Measurements from ENCODE around the gene VTI1A.

The VTI1A gene

GRCh38 chr10:112558476-112559142 lies 111.6 kb downstream of the VTI1A start:
- Mint-ChIP-seq H3K4me3 (no peak overlapping the region), H3K9me3 (no peaks in the 10 kb centered on the region), H3K27me3 (ENCODE audit: low read depth) (no peaks in the 10 kb centered on the region), H3K36me3 (ENCODE audit: low read depth) (no peaks in the 10 kb centered on the region), H3K27ac (no peak overlapping the region), H3K4me1 (ENCODE audit: low read depth) (no peaks in the 10 kb centered on the region)

GRCh38 chr10:112559349-112559748 lies 112.3 kb downstream of the VTI1A start:
- Mint-ChIP-seq H3K4me1 (ENCODE audit: low read depth) (no peaks in the 10 kb centered on the region), H3K36me3 (ENCODE audit: low read depth) (no peaks in the 10 kb centered on the region), H3K27me3 (ENCODE audit: low read depth) (no peaks in the 10 kb centered on the region), H3K27ac (no peak overlapping the region), H3K9me3 (no peaks in the 10 kb centered on the region), H3K4me3 (no peak overlapping the region)

GRCh38 chr10:112562122-112562521 lies 115.1 kb downstream of the VTI1A start:
- Mint-ChIP-seq H3K27ac (no peak overlapping the region), H3K9me3 (no peaks in the 10 kb centered on the region), H3K4me3 (no peak overlapping the region), H3K36me3 (ENCODE audit: low read depth) (no peaks in the 10 kb centered on the region), H3K4me1 (ENCODE audit: low read depth) (no peaks in the 10 kb centered on the region), H3K27me3 (ENCODE audit: low read depth) (no peaks in the 10 kb centered on the region)

GRCh38 chr10:112562809-112563663 lies 116.0 kb downstream of the VTI1A start:
- H3K27me3 Mint-ChIP-seq (ENCODE audit: low read depth): no peaks in the 10 kb centered on the region
- H3K27ac Mint-ChIP-seq: no peak overlapping the region
- no peaks in the 10 kb centered on the region for H3K4me1 Mint-ChIP-seq (ENCODE audit: low read depth)
- H3K9me3 Mint-ChIP-seq: no peaks in the 10 kb centered on the region
- H3K4me3 Mint-ChIP-seq: no peak overlapping the region
- no peaks in the 10 kb centered on the region for H3K36me3 Mint-ChIP-seq (ENCODE audit: low read depth)

GRCh38 chr10:112564337-112564736 lies 117.3 kb downstream of the VTI1A start:
- Mint-ChIP-seq H3K4me1 (ENCODE audit: low read depth) (no peaks in the 10 kb centered on the region), H3K36me3 (ENCODE audit: low read depth) (no peaks in the 10 kb centered on the region), H3K9me3 (no peaks in the 10 kb centered on the region), H3K27ac (no peak overlapping the region), H3K4me3 (no peak overlapping the region), H3K27me3 (ENCODE audit: low read depth) (no peaks in the 10 kb centered on the region)

- Mint-ChIP-seq H3K27me3 (ENCODE audit: low read depth) (no peaks in the 10 kb centered on the region), H3K4me1 (ENCODE audit: low read depth) (no peaks in the 10 kb centered on the region), H3K27ac (no peak overlapping the region), H3K4me3 (no peak overlapping the region), H3K36me3 (ENCODE audit: low read depth) (no peaks in the 10 kb centered on the region), H3K9me3 (no peaks in the 10 kb centered on the region)
These were observed 118.5 kb downstream of the VTI1A start for GRCh38 chr10:112565434-112566053.

- H3K4me1 Mint-ChIP-seq (ENCODE audit: low read depth): no peaks in the 10 kb centered on the region
These were observed 123.6 kb downstream of the VTI1A start for GRCh38 chr10:112570585-112570984.

GRCh38 chr10:112579578-112579977 lies 132.6 kb downstream of the VTI1A start:
- H3K36me3 Mint-ChIP-seq (ENCODE audit: low read depth): peaks cover 5% of the 10 kb centered on the region
- no peaks in the 10 kb centered on the region for H3K27me3 Mint-ChIP-seq (ENCODE audit: low read depth)
- no peaks in the 10 kb centered on the region for H3K4me1 Mint-ChIP-seq (ENCODE audit: low read depth)
- no peaks in the 10 kb centered on the region for H3K9me3 Mint-ChIP-seq
- H3K27ac Mint-ChIP-seq: no peak overlapping the region
- no peak overlapping the region for H3K4me3 Mint-ChIP-seq

More at GRCh38 chr10:112570585-112570984, 123.6 kb downstream of the VTI1A start:
- Mint-ChIP-seq H3K36me3 (ENCODE audit: low read depth) (no peaks in the 10 kb centered on the region), H3K27me3 (ENCODE audit: low read depth) (no peaks in the 10 kb centered on the region), H3K9me3 (no peaks in the 10 kb centered on the region), H3K27ac (no peak overlapping the region), H3K4me3 (no peak overlapping the region)

GRCh38 chr10:112580267-112580666 lies 133.3 kb downstream of the VTI1A start:
- peaks cover 5% of the 10 kb centered on the region for H3K36me3 Mint-ChIP-seq (ENCODE audit: low read depth)
- H3K27me3 Mint-ChIP-seq (ENCODE audit: low read depth): no peaks in the 10 kb centered on the region
- H3K4me1 Mint-ChIP-seq (ENCODE audit: low read depth): no peaks in the 10 kb centered on the region
- no peak overlapping the region for H3K27ac Mint-ChIP-seq
- H3K9me3 Mint-ChIP-seq: no peaks in the 10 kb centered on the region
- H3K4me3 Mint-ChIP-seq: no peak overlapping the region

- H3K36me3 Mint-ChIP-seq (ENCODE audit: low read depth): peaks cover 5% of the 10 kb centered on the region
- no peak overlapping the region for H3K27ac Mint-ChIP-seq
- H3K4me3 Mint-ChIP-seq: no peak overlapping the region
- H3K4me1 Mint-ChIP-seq (ENCODE audit: low read depth): peaks cover 2% of the 10 kb centered on the region
- no peaks in the 10 kb centered on the region for H3K9me3 Mint-ChIP-seq
- no peaks in the 10 kb centered on the region for H3K27me3 Mint-ChIP-seq (ENCODE audit: low read depth)
These were observed 134.9 kb downstream of the VTI1A start for GRCh38 chr10:112581921-112582320.

GRCh38 chr10:112583236-112583939 lies 136.4 kb downstream of the VTI1A start:
- peaks cover 2% of the 10 kb centered on the region for H3K4me1 Mint-ChIP-seq (ENCODE audit: low read depth)
- H3K27me3 Mint-ChIP-seq (ENCODE audit: low read depth): no peaks in the 10 kb centered on the region
- H3K36me3 Mint-ChIP-seq (ENCODE audit: low read depth): peaks cover 5% of the 10 kb centered on the region
- no peaks in the 10 kb centered on the region for H3K9me3 Mint-ChIP-seq
- H3K27ac Mint-ChIP-seq: no peak overlapping the region
- H3K4me3 Mint-ChIP-seq: no peak overlapping the region

GRCh38 chr10:112584276-112584675 lies 137.3 kb downstream of the VTI1A start:
- H3K27ac Mint-ChIP-seq: no peak overlapping the region
- H3K4me3 Mint-ChIP-seq: no peak overlapping the region
- H3K36me3 Mint-ChIP-seq (ENCODE audit: low read depth): peaks cover 5% of the 10 kb centered on the region
- H3K27me3 Mint-ChIP-seq (ENCODE audit: low read depth): no peaks in the 10 kb centered on the region
- peaks cover 2% of the 10 kb centered on the region for H3K4me1 Mint-ChIP-seq (ENCODE audit: low read depth)
- no peaks in the 10 kb centered on the region for H3K9me3 Mint-ChIP-seq

GRCh38 chr10:112585126-112585525 lies 138.1 kb downstream of the VTI1A start:
- Mint-ChIP-seq H3K4me1 (ENCODE audit: low read depth) (peaks cover 2% of the 10 kb centered on the region), H3K9me3 (no peaks in the 10 kb centered on the region), H3K27me3 (ENCODE audit: low read depth) (no peaks in the 10 kb centered on the region), H3K4me3 (no peak overlapping the region), H3K36me3 (ENCODE audit: low read depth) (peaks cover 2% of the 10 kb centered on the region), H3K27ac (no peak overlapping the region)

- Mint-ChIP-seq H3K36me3 (ENCODE audit: low read depth) (no peaks in the 10 kb centered on the region), H3K27ac (no peak overlapping the region), H3K9me3 (no peaks in the 10 kb centered on the region), H3K4me3 (no peak overlapping the region), H3K27me3 (ENCODE audit: low read depth) (no peaks in the 10 kb centered on the region), H3K4me1 (ENCODE audit: low read depth) (peaks cover 2% of the 10 kb centered on the region)
These were observed 138.9 kb downstream of the VTI1A start for GRCh38 chr10:112585960-112586359.

Measured in T-helper 1 cell treated with Interleukin-12 subunit alpha and Interleukin-12 subunit beta and Interleukin-4 antibody, amounts not matched to agents 30 μg/mL and 1 μg/mL, for 36 hours (primary cell).